HepG2 (cell line): ENCODE measurements around the gene LEF1. TPM values are rescaled to one million over a fixed set of nuclear protein-coding genes. Genes with fewer than 3 reads are reported as not detected.

Experiments
- ATAC-seq: fragments of 200-7000 bp; cut with Tn5 transposase; 3 replicates; pipeline ENCODE4 v1.9.1; 2020; ENCODE audit warnings: mild to moderate bottlenecking, moderate library complexity
- BruUV-seq: library from RNA; stranded (reverse); fragments of 400-500 nt; replicated peaks from 2 replicates; lab custom pipeline; 2021; lab: Mats Ljungman, UMichigan
- CTCF ChIA-PET: fragments of 300-600 bp; formaldehyde crosslinking; extraction: SDS; loops from one replicate; lab custom pipeline; 2021; ENCODE audit warnings: low total read pairs, inconsistent platforms, low intra/inter-chr PET ratio; lab: Yijun Ruan, JAX
- POLR2A ChIA-PET: fragments of 350-600 bp; sonication (Branson Sonifier 250); formaldehyde crosslinking; loops from one replicate; lab custom pipeline; 2020; ENCODE audit warnings: antibody characterized with exemption, inconsistent platforms; lab: Yijun Ruan, JAX
- DNase-seq: peaks from one replicate; pipeline ENCODE4 v3.0.0-alpha.2; 2015; ENCODE audit warnings: low spot score
- FAIRE-seq: peaks from 3 replicates; lab custom pipeline; 2011; peaks lifted over from hg19 to GRCh38; lab: Jason Lieb, UNC
- H2AFZ ChIP-seq: one replicate; pipeline ENCODE4 v1.6.1; 2011; ENCODE audit warnings: low read length, inconsistent platforms
- H3K27ac ChIP-seq: fragments of 300-600 bp; 3 replicates; pipeline ENCODE4 v1.8.0; 2011; ENCODE audit warnings: mixed run types, mild to moderate bottlenecking, mixed read lengths, low read length, inconsistent platforms; ENCODE audit not compliant: insufficient read depth; ENCODE audit errors: extremely low read length
- H3K27me3 ChIP-seq, 2 experiments: fragments of 200-600 bp in 1 of 2; 2 replicates in 1 of 2; 3 replicates in 1 of 2; pipeline versions ENCODE4 v1.6.0 to v1.8.0; 2011; ENCODE audit warnings: low read length in 2 of 2, mild to moderate bottlenecking in 2 of 2, moderate library complexity in 2 of 2, inconsistent platforms in 1 of 2; ENCODE audit not compliant: insufficient read depth in 2 of 2, control insufficient read depth in 1 of 2
- H3K36me3 ChIP-seq, 2 experiments: fragments of 200-600 bp in 1 of 2; replicated peaks in 1 of 2; 2 replicates in 1 of 2; 3 replicates in 1 of 2; pipeline versions ENCODE4 v1.5.1 to v1.8.0; 2011; ENCODE audit warnings: low read length in 2 of 2, inconsistent platforms in 1 of 2; ENCODE audit not compliant: insufficient read depth in 2 of 2, control insufficient read depth in 1 of 2
- H3K4me1 ChIP-seq: 2 replicates; pipeline ENCODE4 v1.5.1; 2012; ENCODE audit warnings: low read length, inconsistent platforms; ENCODE audit not compliant: insufficient read depth
- H3K4me2 ChIP-seq: 2 replicates; pipeline ENCODE4 v1.6.0; 2011; ENCODE audit warnings: low read depth, low read length, inconsistent platforms
- H3K4me3 ChIP-seq, 3 experiments: fragments of 200-600 bp in 1 of 3; sonication (generic), shearing (Covaris generic) in 1 of 3; replicated peaks in 1 of 3; 2 replicates each; pipeline ENCODE4 v1.5.1; 2011 to 2016; ENCODE audit warnings: low read length in 3 of 3, inconsistent platforms in 2 of 3, low read depth in 2 of 3, mild to moderate bottlenecking in 2 of 3, control low read depth in 1 of 3, mixed read lengths in 1 of 3; ENCODE audit not compliant: insufficient read depth in 1 of 3
- H3K79me2 ChIP-seq: one replicate; pipeline ENCODE4 v1.6.1; 2011; ENCODE audit warnings: low read length, inconsistent platforms; ENCODE audit not compliant: insufficient read depth
- H3K9ac ChIP-seq: 2 replicates; pipeline ENCODE4 v1.6.0; 2011; ENCODE audit warnings: mild to moderate bottlenecking, low read depth, low read length, inconsistent platforms; ENCODE audit not compliant: insufficient read depth
- H3K9me3 ChIP-seq: 2 replicates; pipeline ENCODE4 v1.5.1; 2012; ENCODE audit warnings: mild to moderate bottlenecking, low read length
- H4K20me1 ChIP-seq: 2 replicates; pipeline ENCODE4 v1.6.0; 2011; ENCODE audit warnings: inconsistent platforms, mild to moderate bottlenecking, low read length, moderate library complexity; ENCODE audit not compliant: insufficient read depth
- GTF2F1 ChIP-seq: fragments of 150-350 bp; IDR thresholded peaks from 2 replicates; pipeline ENCODE4 v1.6.1; 2014; ENCODE audit warnings: low read length
- HNRNPLL ChIP-seq: fragments of 200-400 bp; formaldehyde crosslinking; IDR thresholded peaks from 2 replicates; pipeline ENCODE4 v1.6.1; 2017; ENCODE audit warnings: mild to moderate bottlenecking, low read depth, low read length; ENCODE audit not compliant: poor library complexity, severe bottlenecking
- KDM4B ChIP-seq: sonication (generic); formaldehyde crosslinking; IDR thresholded peaks from 2 replicates; pipeline ENCODE4 v1.4.0; 2020; ENCODE audit warnings: missing genetic modification reagents
- MAFG ChIP-seq: sonication (generic); formaldehyde crosslinking; IDR thresholded peaks from 2 replicates; pipeline ENCODE4 v1.5.1; 2020; ENCODE audit warnings: mild to moderate bottlenecking, missing genetic modification reagents
- MYPOP ChIP-seq: sonication (generic); formaldehyde crosslinking; IDR thresholded peaks from 2 replicates; pipeline ENCODE4 v1.8.1; 2023; ENCODE audit warnings: mild to moderate bottlenecking, moderate library complexity, missing genetic modification reagents
- POLR2AphosphoS5 ChIP-seq: IDR thresholded peaks from 2 replicates; pipeline ENCODE4 v1.6.1; 2012; ENCODE audit warnings: low read depth, low read length
- SRSF9 ChIP-seq: fragments of 200-400 bp; formaldehyde crosslinking; IDR thresholded peaks from 2 replicates; pipeline ENCODE4 v1.6.1; 2018; ENCODE audit warnings: borderline replicate concordance, mild to moderate bottlenecking, low read depth, low read length; ENCODE audit not compliant: insufficient read depth, poor library complexity, severe bottlenecking
- ZFP36 ChIP-seq: fragments of 150-350 bp; IDR thresholded peaks from 2 replicates; pipeline ENCODE4 v1.6.1; 2018; ENCODE audit warnings: borderline replicate concordance, low read length, low read depth; ENCODE audit not compliant: partially characterized antibody
- ZNF432 ChIP-seq: sonication (generic); formaldehyde crosslinking; IDR thresholded peaks from 2 replicates; pipeline ENCODE4 v1.5.0; 2020; ENCODE audit warnings: missing genetic modification reagents, mild to moderate bottlenecking, borderline replicate concordance
- ZNF704 ChIP-seq: sonication (generic); formaldehyde crosslinking; IDR thresholded peaks from 2 replicates; pipeline ENCODE4 v1.8.1; 2023; ENCODE audit warnings: mild to moderate bottlenecking, inconsistent platforms, moderate library complexity, missing genetic modification reagents, borderline replicate concordance
- ZNF784 ChIP-seq: sonication (generic); formaldehyde crosslinking; IDR thresholded peaks from 2 replicates; pipeline ENCODE4 v1.5.1; 2020; ENCODE audit warnings: missing genetic modification reagents, mild to moderate bottlenecking, borderline replicate concordance
- WGBS: methylation state at CpG from one replicate; pipeline ENCODE4 v1.1.6; 2017; ENCODE audit warnings: low lambda C conversion rate; 5-methylcytosine and 5-hydroxymethylcytosine counted together
- in situ Hi-C: cut with HindIII; loops from 2 replicates; pipeline ENCODE4 v1.10.0; 2017; ENCODE audit warnings: low pct_unique_long_range_greater_than_20kb; ENCODE audit not compliant: extremely low pct_ligation_motif_present
- intact Hi-C: fragments of 100-400 bp; cut with micrococcal nuclease; formaldehyde crosslinking; loops from one replicate; pipeline ENCODE4 v1.10.0; 2022; ENCODE audit not compliant: unreplicated experiment
- polyA plus RNA-seq, 8 experiments: library from polyadenylated mRNA; depleted of rRNA in 3 of 8; stranded (reverse) in 7 of 8; unstranded in 1 of 8; fragments of >200 nt; fragmentation: Illumina TruSeq in 4 of 8; extraction: Trizol in 4 of 8; gene quantifications; 2 replicates each; pipeline versions ENCODE4 v1.2.1 to v1.2.3, GENCODE V29; 2011 to 2016; ENCODE audit warnings: low read depth in 4 of 8, missing spikeins in 1 of 8, mixed read lengths in 1 of 8; ENCODE audit not compliant: insufficient read depth in 1 of 8
- total RNA-seq, 5 experiments: library from RNA; depleted of rRNA; stranded (reverse); fragments of >200 nt; fragmentation: Illumina TruSeq; extraction: Trizol; gene quantifications; 2 replicates each; pipeline ENCODE4 v1.2.3, GENCODE V29; 2016; ENCODE audit warnings: low read depth in 1 of 5

The LEF1 gene
- total and polyA plus RNA-seq, 2 of the 13 experiments (the other 11 are each of a cell fraction or from before 2014, with no cell fraction given), result 0.22 to 0.29 TPM

GRCh38 chr4:108094923-108095482, 73.7 kb downstream of the LEF1 start:
- DNase-seq (no peak), FAIRE-seq (no peak), ATAC-seq (no peak)
- Histone ChIP-seq H3K9ac (no peak overlapping the region), H3K9me3 (no peaks in the 10 kb centered on the region), H3K4me2 (no peak overlapping the region), H3K27ac (no peak overlapping the region), H3K79me2 (no peaks in the 10 kb centered on the region), H4K20me1 (no peaks in the 10 kb centered on the region), H2AFZ (no peak overlapping the region), H3K36me3 (no peaks in the 10 kb centered on the region), H3K27me3 (no peaks in the 10 kb centered on the region), H3K4me1 (peaks cover 9% of the 10 kb centered on the region), H3K4me3 (no peak overlapping the region)
- 28% methylated on average over 5 of the region's 5 CpGs for WGBS
- intact Hi-C loops (no loop called here), in situ Hi-C loops (no loop called here)
- ChIA-PET CTCF (no interaction called here), POLR2A (no interaction called here)
- no TSS peak for BruUV-seq
- TF ChIP-seq SRSF9 (no peak), ZFP36 (no peak)
- TF ChIP-seq, all 625 proteins: peak for 0

- Histone ChIP-seq H3K36me3 (no peaks in the 10 kb centered on the region), H3K9me3 (no peaks in the 10 kb centered on the region), H3K4me3 (no peak overlapping the region), H2AFZ (no peak overlapping the region), H3K27ac (no peak overlapping the region), H3K27me3 (no peaks in the 10 kb centered on the region), H3K4me1 (peaks cover 9% of the 10 kb centered on the region), H3K79me2 (no peaks in the 10 kb centered on the region), H3K9ac (no peak overlapping the region), H3K4me2 (no peak overlapping the region), H4K20me1 (no peaks in the 10 kb centered on the region)
- FAIRE-seq (no peak), ATAC-seq (no peak), DNase-seq (no peak)
- WGBS, result 40% methylated on average over 1 of the region's 2 CpGs
- in situ Hi-C loops (no loop called here), intact Hi-C loops (no loop called here)
- ChIA-PET CTCF (no interaction called here), POLR2A (no interaction called here)
- no peak for TF ChIP-seq ZNF704 (CRISPR knock-in tag)
- TF ChIP-seq GTF2F1, result no peak
- no peak for TF ChIP-seq ZNF432 (CRISPR knock-in tag)
- TF ChIP-seq POLR2AphosphoS5, result no peak
- no peak for TF ChIP-seq MYPOP (CRISPR knock-in tag)
- no peak for TF ChIP-seq HNRNPLL
- no peak for TF ChIP-seq ZNF784
- no peak for TF ChIP-seq KDM4B
- no peak for TF ChIP-seq MAFG (CRISPR knock-in tag)
- no TSS peak for BruUV-seq
Observed at GRCh38 chr4:108094131-108094530, 74.6 kb downstream of the LEF1 start.
